Liver (tissue), 9 donors: Measurements from ENCODE around the gene IL11. TPM values are rescaled to one million over a fixed set of nuclear protein-coding genes. Genes with fewer than 3 reads are reported as not detected.
A peak's percentile ranks its signal among the peaks of the same experiment; 100 is the strongest.

Source experiments
- DNase-seq: peaks from one replicate; pipeline ENCODE4 v3.0.0-alpha.2; 2017; ENCODE audit warnings: low spot score
- H3K27ac ChIP-seq, 2 donors: one replicate each; pipeline ENCODE4 v1.7.0; 2013; ENCODE audit warnings: inconsistent platforms in 2 of 2, low read length in 2 of 2, control low read depth in 1 of 2, low read depth in 1 of 2, mild to moderate bottlenecking in 1 of 2
- H3K27me3 ChIP-seq, 4 donors: one replicate each; pipeline versions ENCODE4 v1.6.1 to v1.7.0; 2013; ENCODE audit warnings: low read length in 3 of 4, inconsistent platforms in 1 of 4, mild to moderate bottlenecking in 1 of 4, moderate library complexity in 1 of 4; ENCODE audit not compliant: control insufficient read depth in 4 of 4, insufficient read depth in 4 of 4
- H3K36me3 ChIP-seq, 4 donors: one replicate each; pipeline versions ENCODE4 v1.6.1 to v1.7.0; 2013; ENCODE audit warnings: low read length in 3 of 4, mild to moderate bottlenecking in 3 of 4, low read depth in 1 of 4, moderate library complexity in 1 of 4; ENCODE audit not compliant: control insufficient read depth in 4 of 4, insufficient read depth in 3 of 4
- H3K4me1 ChIP-seq, 4 donors: one replicate each; pipeline versions ENCODE4 v1.6.1 to v1.7.0; 2013; ENCODE audit warnings: low read length in 3 of 4, mild to moderate bottlenecking in 3 of 4, moderate library complexity in 1 of 4; ENCODE audit not compliant: control insufficient read depth in 4 of 4, insufficient read depth in 4 of 4
- H3K4me3 ChIP-seq, 3 donors: one replicate each; pipeline versions ENCODE4 v1.6.1 to v1.7.0; 2013; ENCODE audit warnings: low read length in 3 of 3, control low read depth in 1 of 3, low read depth in 1 of 3, mild to moderate bottlenecking in 1 of 3
- H3K9ac ChIP-seq, 2 donors: one replicate each; pipeline ENCODE4 v1.7.0; 2013; ENCODE audit warnings: low read length in 2 of 2, mild to moderate bottlenecking in 2 of 2, moderate library complexity in 2 of 2, control low read depth in 1 of 2, low read depth in 1 of 2
- H3K9me3 ChIP-seq, 4 donors: one replicate each; pipeline versions ENCODE4 v1.6.1 to v1.7.0; 2013; ENCODE audit warnings: low read length in 3 of 4; ENCODE audit not compliant: control insufficient read depth in 4 of 4
- CTCF ChIP-seq: fragments of 150-350 bp; IDR thresholded peaks from 2 replicates; pipeline ENCODE4 v1.5.1; 2017; ENCODE audit warnings: improper control_type of control experiment, low read depth, low read length; ENCODE audit not compliant: missing input control
- GABPA ChIP-seq, 2 donors: IDR thresholded peaks in 1 of 2; conservative IDR thresholded peaks in 1 of 2; 2 replicates each; pipeline ENCODE4 v1.6.1; 2016; ENCODE audit warnings: antibody characterized with exemption in 2 of 2, mild to moderate bottlenecking in 1 of 2, moderate library complexity in 1 of 2
- JUND ChIP-seq, 2 donors: IDR thresholded peaks; 2 replicates each; pipeline ENCODE4 v1.6.1; 2016; ENCODE audit warnings: antibody characterized with exemption in 2 of 2
- MAX ChIP-seq: IDR thresholded peaks from 2 replicates; pipeline ENCODE4 v1.6.1; 2016; ENCODE audit warnings: antibody characterized with exemption
- NR2F2 ChIP-seq: IDR thresholded peaks from 2 replicates; pipeline ENCODE4 v1.6.1; 2016; ENCODE audit warnings: antibody characterized with exemption
- RAD21 ChIP-seq, 2 donors: IDR thresholded peaks; 2 replicates each; pipeline ENCODE4 v1.6.1; 2016; ENCODE audit warnings: antibody characterized with exemption in 2 of 2, mild to moderate bottlenecking in 2 of 2
- REST ChIP-seq: IDR thresholded peaks from 2 replicates; pipeline ENCODE4 v1.6.1; 2016; ENCODE audit warnings: antibody characterized with exemption, mild to moderate bottlenecking
- RXRA ChIP-seq, 2 donors: IDR thresholded peaks; 2 replicates each; pipeline ENCODE4 v1.6.1; 2017 to 2018; ENCODE audit warnings: antibody characterized with exemption in 2 of 2, mild to moderate bottlenecking in 1 of 2
- SP1 ChIP-seq: IDR thresholded peaks from 2 replicates; pipeline ENCODE4 v1.6.1; 2018; ENCODE audit warnings: antibody characterized with exemption, mild to moderate bottlenecking
- TAF1 ChIP-seq: conservative IDR thresholded peaks from 2 replicates; pipeline ENCODE4 v1.6.1; 2016; ENCODE audit warnings: antibody characterized with exemption, mild to moderate bottlenecking
- YY1 ChIP-seq: IDR thresholded peaks from 2 replicates; pipeline ENCODE4 v1.6.1; 2016; ENCODE audit warnings: antibody characterized with exemption, mild to moderate bottlenecking
- ZBTB33 ChIP-seq: IDR thresholded peaks from 2 replicates; pipeline ENCODE4 v1.6.1; 2016; ENCODE audit warnings: antibody characterized with exemption
- WGBS: extraction: QIAGEN DNeasy Blood & Tissue Kit; methylation state at CpG from one replicate; pipeline ENCODE4 v1.1.7; 2013; 5-methylcytosine and 5-hydroxymethylcytosine counted together
- polyA plus RNA-seq, 2 donors: library from polyadenylated mRNA; stranded (reverse) in 1 of 2; unstranded in 1 of 2; fragments of 200-250 nt in 1 of 2; fragments of >200 nt in 1 of 2; fragmentation: Nextera tagmentation in 1 of 2; extraction: Ambion mirVana in 1 of 2; gene quantifications; one replicate each; pipeline versions ENCODE4 v1.2.1 to v1.2.3, GENCODE V29; 2013 to 2015
- total RNA-seq, 2 donors: library from RNA; depleted of rRNA; stranded (reverse); fragments of >200 nt; gene quantifications; one replicate each; pipeline ENCODE4 v1.2.3, GENCODE V29; 2014
- donor health status: healthy.
- donor health status: healthy.
- donor health status: healthy.
- donor health status: healthy.
- donor health status: healthy.

Gene IL11
- total and polyA plus RNA-seq, 4 donors, result not detected

- DNase-seq, result no peak
- no peaks in the 10 kb centered on the region for H3K9me3 ChIP-seq
- H3K4me1 ChIP-seq, result peaks cover 16 to 39% (median 30%) of the 10 kb centered on the region in 4 donors
Measured at GRCh38 chr19:55386493-55386971, 16.3 kb upstream of the IL11 start.

GRCh38 chr19:55385724-55386492 lies 15.6 kb upstream of the IL11 start, which contains the start of gene RPL28:
RPL28 (plus strand) TSS chr19:55385932; CDS start chr19:55386358, 426 bp downstream.
- TF ChIP-seq SP1, result peak; percentile 41
- TF ChIP-seq RAD21 (IDR thresholded peaks at IDR 0.05), result peak in 1 of 2 donors; percentile 26
- TF ChIP-seq TAF1, result peak; percentile 100
- peak in 1 of 2 donors; percentile 15 for TF ChIP-seq RXRA (IDR thresholded peaks at IDR 0.05)
- TF ChIP-seq REST, result peak; percentile 94
- peak; percentile 97 for TF ChIP-seq ZBTB33
- peak; percentile 24 for TF ChIP-seq YY1
- peak; percentile 5 for TF ChIP-seq NR2F2
- TF ChIP-seq GABPA (IDR thresholded peaks at IDR 0.05 in 1 of 2, conservative IDR thresholded peaks at IDR 0.05 in 1 of 2), result peak; percentile 82 to 92
- TF ChIP-seq CTCF, result no peak
- no peak for TF ChIP-seq MAX
- TF ChIP-seq JUND (IDR thresholded peaks at IDR 0.05), result no peak
- Histone ChIP-seq H3K4me3 (peak within 1 kb of the TSS; percentile 71 to 94 (median 92)), H3K36me3 (peaks cover 10 to 28% (median 18%) of the 10 kb centered on the region in 4 donors), H3K9ac (peak within 1 kb of the TSS; percentile 73 to 90), H3K4me1 (peaks cover 16 to 39% (median 30%) of the 10 kb centered on the region in 4 donors), H3K27me3 (no peaks in the 10 kb centered on the region), H3K9me3 (no peaks in the 10 kb centered on the region), H3K27ac (peak within 1 kb of the TSS; percentile 75 to 94)
- DNase-seq, result peak; percentile 98
- WGBS, result under 1% methylated on average over 68 of the region's 68 CpGs

More at GRCh38 chr19:55386493-55386971, 16.3 kb upstream of the IL11 start:
- peak overlapping the region; percentile 72 to 73 for H3K9ac ChIP-seq
- WGBS, result 15% methylated on average over 33 of the region's 33 CpGs
- peak overlapping the region; percentile 49 to 73 for H3K27ac ChIP-seq
- H3K36me3 ChIP-seq, result peaks cover 10 to 30% (median 18%) of the 10 kb centered on the region in 4 donors
- H3K27me3 ChIP-seq, result no peaks in the 10 kb centered on the region
- TF ChIP-seq TAF1 (no peak), NR2F2 (peak; percentile 49)
- H3K4me3 ChIP-seq, result peak overlapping the region; percentile 58 to 94 (median 92)
